Measurements from ENCODE around the gene ANTXR2. TPM values are rescaled to one million over a fixed set of nuclear protein-coding genes. Genes with fewer than 3 reads are reported as not detected.

Gene ANTXR2
- total and polyA plus RNA-seq, 7 donors = 3.3 to 21.9 (median 10.3) TPM

- peaks cover 0 to 21% of the 10 kb centered on the region in 2 donors for H3K36me3 ChIP-seq (ENCODE audit: insufficient read depth in 1 of 2, low read depth in 1 of 2)
- H3K4me3 ChIP-seq = no peak overlapping the region
- no peak for DNase-seq
- H3K9me3 ChIP-seq = no peaks in the 10 kb centered on the region
- ATAC-seq = no peak
- 83 to 86% (median 83%) methylated on average over 5 of the region's 5 CpGs for WGBS, 3 donors
- TF ChIP-seq CTCF (IDR thresholded peaks at IDR 0.05) = no peak
- H3K4me1 ChIP-seq = peaks cover 7% of the 10 kb centered on the region
- no peak overlapping the region for H3K27ac ChIP-seq
- intact Hi-C loops (cut with DNase I) = no loop called here
- H3K27me3 ChIP-seq (ENCODE audit: insufficient read depth in 3 of 3, low read length in 2 of 3) = no peaks in the 10 kb centered on the region
Observed at GRCh38 chr4:80069108-80069836, 3.8 kb downstream of the ANTXR2 start.

GRCh38 chr4:80065601-80066000, 7.4 kb downstream of the ANTXR2 start:
- TF ChIP-seq CTCF (IDR thresholded peaks at IDR 0.05) = no peak
- H3K4me3 ChIP-seq = no peak overlapping the region
- no peaks in the 10 kb centered on the region for H3K9me3 ChIP-seq
- H3K36me3 ChIP-seq (ENCODE audit: insufficient read depth in 1 of 2, low read depth in 1 of 2) = peaks cover 0 to 24% of the 10 kb centered on the region in 2 donors
- H3K27ac ChIP-seq = no peak overlapping the region
- no peaks in the 10 kb centered on the region for H3K27me3 ChIP-seq (ENCODE audit: insufficient read depth in 3 of 3, low read length in 2 of 3)
- intact Hi-C loops (cut with DNase I) = no loop called here
- DNase-seq (no peak), ATAC-seq (no peak)
- no peaks in the 10 kb centered on the region for H3K4me1 ChIP-seq
- 97 to 98% (median 97%) methylated on average over 2 of the region's 2 CpGs for WGBS, 3 donors

- no peak for TF ChIP-seq CTCF (IDR thresholded peaks at IDR 0.05)
- Histone ChIP-seq H3K4me3 (no peak overlapping the region), H3K27me3 (ENCODE audit: insufficient read depth in 3 of 3, low read length in 2 of 3) (no peaks in the 10 kb centered on the region), H3K27ac (no peak overlapping the region), H3K36me3 (ENCODE audit: insufficient read depth in 1 of 2, low read depth in 1 of 2) (peaks cover 0 to 11% of the 10 kb centered on the region in 2 donors), H3K9me3 (no peaks in the 10 kb centered on the region), H3K4me1 (no peaks in the 10 kb centered on the region)
- intact Hi-C loops (cut with DNase I) = no loop called here
- DNase-seq (no peak), ATAC-seq (no peak)
- WGBS, 3 donors = 77 to 91% (median 83%) methylated on average over 3 of the region's 3 CpGs
Observed at GRCh38 chr4:80062527-80062926, 10.5 kb downstream of the ANTXR2 start.

DNA sequence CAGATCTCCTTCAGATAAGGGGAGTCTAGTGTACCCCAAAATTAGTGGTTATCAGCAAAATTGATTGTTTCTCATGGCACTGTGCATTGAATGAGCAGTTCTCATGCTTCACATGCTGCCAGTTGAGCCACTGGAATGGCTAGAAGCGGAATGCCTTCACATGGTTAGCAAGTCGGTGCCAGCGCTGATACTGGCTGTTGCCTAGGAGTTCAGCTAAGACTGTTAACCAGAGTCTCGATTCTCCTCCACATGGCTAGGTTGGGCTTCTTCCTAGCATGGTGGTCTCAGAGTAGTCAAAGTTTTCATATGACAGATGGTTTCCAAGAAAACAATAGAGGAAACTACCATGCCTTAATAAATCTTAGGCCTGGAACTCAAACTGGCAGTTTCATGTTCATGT, 12.2 kb downstream of the ANTXR2 start:
- H3K9me3 ChIP-seq = no peaks in the 10 kb centered on the region
- DNase-seq (no peak), ATAC-seq (no peak)
- intact Hi-C loops (cut with DNase I) = no loop called here
- H3K4me1 ChIP-seq = no peaks in the 10 kb centered on the region
- no peaks in the 10 kb centered on the region for H3K27me3 ChIP-seq (ENCODE audit: insufficient read depth in 3 of 3, low read length in 2 of 3)
- WGBS, 3 donors = 95 to 97% (median 97%) methylated on average over 4 of the region's 4 CpGs
- no peak overlapping the region for H3K4me3 ChIP-seq
- H3K36me3 ChIP-seq (ENCODE audit: insufficient read depth in 1 of 2, low read depth in 1 of 2) = peaks cover 0 to 7% of the 10 kb centered on the region in 2 donors
- TF ChIP-seq CTCF (IDR thresholded peaks at IDR 0.05) = no peak
- H3K27ac ChIP-seq = no peak overlapping the region

DNA sequence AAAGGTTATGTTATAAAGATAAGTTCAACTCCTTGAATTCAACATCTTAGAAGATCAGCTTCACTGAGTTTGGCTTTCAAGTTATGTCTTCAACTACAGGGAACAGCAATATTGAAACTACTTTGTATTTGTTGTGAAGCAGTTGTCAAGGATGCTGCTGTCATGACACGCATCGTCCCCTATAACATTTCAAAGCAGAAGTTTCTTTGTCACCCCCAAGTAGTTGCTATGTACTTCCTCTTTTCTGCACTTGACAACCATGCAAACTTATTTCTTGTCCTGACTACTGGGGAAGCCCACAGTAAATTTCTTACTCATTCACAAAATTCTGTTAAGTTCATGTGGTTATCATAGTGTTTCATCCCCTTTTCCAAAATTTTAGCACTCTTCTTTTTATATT, 14.3 kb downstream of the ANTXR2 start:
- ATAC-seq (peak in 1 of 4 donors; percentile 37), DNase-seq (no peak)
- Histone ChIP-seq H3K9me3 (no peaks in the 10 kb centered on the region), H3K4me3 (no peak overlapping the region), H3K4me1 (no peaks in the 10 kb centered on the region), H3K27me3 (ENCODE audit: insufficient read depth in 3 of 3, low read length in 2 of 3) (no peaks in the 10 kb centered on the region), H3K27ac (no peak overlapping the region), H3K36me3 (ENCODE audit: insufficient read depth in 1 of 2, low read depth in 1 of 2) (peaks cover 2 to 13% of the 10 kb centered on the region in 2 donors)
- TF ChIP-seq CTCF (IDR thresholded peaks at IDR 0.05) = no peak
- WGBS, 3 donors = 64 to 73% (median 68%) methylated on average over 2 of the region's 2 CpGs
- intact Hi-C loops (cut with DNase I) = no loop called here
